Esophagus squamous epithelium (tissue), 5 donors: ENCODE measurements around the gene NNAT. TPM values are rescaled to one million over a fixed set of nuclear protein-coding genes. Genes with fewer than 3 reads are reported as not detected.

Experiments
- DNase-seq: peaks from one replicate; lab custom pipeline; 2025; lab: John Stamatoyannopoulos, UW
- H3K27ac ChIP-seq, 4 donors: fragments of 200-600 bp; sonication (generic); one replicate each; pipeline ENCODE4 v1.5.1; 2016 to 2019; ENCODE audit warnings: mild to moderate bottlenecking in 1 of 4
- H3K27me3 ChIP-seq, 4 donors: fragments of 200-600 bp; sonication (generic); 1 replicate in 3 of 4; 2 replicates in 1 of 4; pipeline versions ENCODE4 v1.5.1 to v1.6.0; 2017 to 2021; ENCODE audit warnings: antibody characterized with exemption in 1 of 4
- H3K36me3 ChIP-seq, 3 donors: fragments of 200-600 bp; sonication (generic); one replicate each; pipeline ENCODE4 v1.5.1; 2016 to 2019
- H3K4me1 ChIP-seq, 3 donors: fragments of 200-600 bp; sonication (generic); one replicate each; pipeline ENCODE4 v1.5.1; 2017 to 2019
- H3K4me3 ChIP-seq, 4 donors: fragments of 200-600 bp; sonication (generic); 1 replicate in 3 of 4; 2 replicates in 1 of 4; pipeline ENCODE4 v1.5.1; 2016 to 2019; ENCODE audit warnings: mild to moderate bottlenecking in 2 of 4, moderate library complexity in 1 of 4
- H3K9me3 ChIP-seq, 3 donors: fragments of 200-600 bp; sonication (generic); one replicate each; pipeline ENCODE4 v1.5.1; 2016 to 2019
- CTCF ChIP-seq, 6 experiments: fragments of 450-650 bp in 4 of 6; fragments of 200-600 bp in 2 of 6; sonication (generic) in 2 of 6; IDR thresholded peaks; one replicate each; pipeline ENCODE4 v1.5.1; 2016 to 2019; ENCODE audit warnings: antibody characterized with exemption in 6 of 6, mild to moderate bottlenecking in 4 of 6, moderate library complexity in 4 of 6
- POLR2A ChIP-seq, 4 donors: fragments of 450-650 bp; IDR thresholded peaks; one replicate each; pipeline ENCODE4 v1.6.1; 2017; ENCODE audit warnings: antibody characterized with exemption in 4 of 4, mild to moderate bottlenecking in 4 of 4, moderate library complexity in 3 of 4
- WGBS, 2 donors: methylation state at CpG; one replicate each; pipeline ENCODE4 v1.1.5; 2018; 5-methylcytosine and 5-hydroxymethylcytosine counted together
- intact Hi-C: fragments of 100-400 bp; cut with DNase I; formaldehyde crosslinking; loops from one replicate; pipeline ENCODE4 v1.15.0; 2022
- total RNA-seq, 4 donors: library from RNA; depleted of rRNA; stranded (reverse); fragments of >200 nt; gene quantifications; one replicate each; pipeline ENCODE4 v1.1.0, GENCODE V29; 2016
- donor health status: DM: yes; HTN: yes; CAD: no.

The NNAT gene
- total RNA-seq, 4 donors from 2014 or later = 0.76 to 1.9 (median 1.9) TPM; not detected in 1

- Histone ChIP-seq H3K4me1 (peaks cover 0 to 26% (median 3%) of the 10 kb centered on the region in 3 donors), H3K9me3 (no peaks in the 10 kb centered on the region), H3K27me3 (no peaks in the 10 kb centered on the region), H3K4me3 (no peak overlapping the region), H3K36me3 (peaks cover 0 to 10% (median 0%) of the 10 kb centered on the region in 3 donors), H3K27ac (no peak overlapping the region)
- no peak for TF ChIP-seq POLR2A (IDR thresholded peaks at IDR 0.05)
- TF ChIP-seq CTCF (IDR thresholded peaks at IDR 0.05) = no peak
- no peak for DNase-seq
- WGBS, 2 donors = 71 to 86% methylated on average over 7 of the region's 7 CpGs
- intact Hi-C loops = no loop called here
Observed at GRCh38 chr20:37501940-37502339, 19.1 kb upstream of the NNAT start.

- Histone ChIP-seq H3K4me1 (peaks cover 0 to 28% (median 3%) of the 10 kb centered on the region in 3 donors), H3K27ac (no peak overlapping the region), H3K4me3 (no peak overlapping the region), H3K36me3 (peaks cover 0 to 10% (median 0%) of the 10 kb centered on the region in 3 donors), H3K27me3 (no peaks in the 10 kb centered on the region), H3K9me3 (no peaks in the 10 kb centered on the region)
- TF ChIP-seq CTCF (IDR thresholded peaks at IDR 0.05) (no peak), POLR2A (IDR thresholded peaks at IDR 0.05) (no peak)
- DNase-seq = no peak
- 72% methylated on average over 2 of the region's 2 CpGs for WGBS, 2 donors
- intact Hi-C loops = no loop called here
Observed at GRCh38 chr20:37502654-37503053, 18.4 kb upstream of the NNAT start.

GRCh38 chr20:37503256-37503927 is 17.7 kb upstream of the NNAT start:
- peaks cover 0 to 28% (median 3%) of the 10 kb centered on the region in 3 donors for H3K4me1 ChIP-seq
- no peak for DNase-seq
- no peak overlapping the region for H3K27ac ChIP-seq
- peaks cover 0 to 10% (median 0%) of the 10 kb centered on the region in 3 donors for H3K36me3 ChIP-seq
- WGBS, 2 donors = 66 to 87% methylated on average over 2 to 3 of the region's 3 CpGs
- H3K27me3 ChIP-seq = no peaks in the 10 kb centered on the region
- intact Hi-C loops = no loop called here
- no peak for TF ChIP-seq POLR2A (IDR thresholded peaks at IDR 0.05)
- no peak for TF ChIP-seq CTCF (IDR thresholded peaks at IDR 0.05)
- no peaks in the 10 kb centered on the region for H3K9me3 ChIP-seq
- no peak overlapping the region for H3K4me3 ChIP-seq

GRCh38 chr20:37504404-37505096 is 16.5 kb upstream of the NNAT start:
- H3K27ac ChIP-seq = no peak overlapping the region
- no peak for DNase-seq
- no peak for TF ChIP-seq CTCF (IDR thresholded peaks at IDR 0.05)
- TF ChIP-seq POLR2A (IDR thresholded peaks at IDR 0.05) = no peak
- intact Hi-C loops = no loop called here
- H3K4me1 ChIP-seq = peaks cover 0 to 28% (median 3%) of the 10 kb centered on the region in 3 donors
- 47 to 57% methylated on average over 2 to 3 of the region's 3 CpGs for WGBS, 2 donors
- H3K36me3 ChIP-seq = peaks cover 0 to 15% (median 0%) of the 10 kb centered on the region in 3 donors
- no peaks in the 10 kb centered on the region for H3K9me3 ChIP-seq
- H3K4me3 ChIP-seq = no peak overlapping the region
- H3K27me3 ChIP-seq = no peaks in the 10 kb centered on the region
